HG03439 (cell line): Measurements from ENCODE around the gene INCENP.
"Not testable (repeated sequence)": the region's sequence is repeated elsewhere in the genome, so short reads cannot be mapped to it uniquely, and the experiment has no call there.

Source experiments
- ATAC-seq: cut with Tn5 transposase; IDR thresholded peaks from one replicate; pipeline ENCODE4 v1.9.1; 2021; ENCODE audit warnings: mild to moderate bottlenecking, moderate library complexity; ENCODE audit not compliant: unreplicated experiment

Gene INCENP

DNA sequence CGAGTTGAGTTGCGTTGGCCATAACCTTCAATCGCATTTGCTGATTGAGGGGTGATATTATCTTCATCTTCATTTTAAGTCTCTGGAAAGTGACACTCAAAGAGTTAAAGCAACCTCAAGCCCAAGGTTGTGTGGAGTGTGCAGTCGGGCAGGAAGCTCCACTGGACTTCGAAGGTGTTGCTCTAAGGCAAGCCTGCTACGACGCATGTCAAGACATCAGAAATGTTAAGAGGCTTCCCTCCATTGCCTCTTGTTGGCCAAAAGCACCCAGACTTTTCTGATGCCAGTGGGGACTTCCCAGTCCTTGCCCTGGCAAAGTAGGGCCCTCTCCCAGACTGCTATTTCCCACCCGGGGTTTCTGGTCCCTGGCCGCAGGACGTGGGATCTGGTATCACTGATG lies 42.6 kb downstream of the INCENP start:
- ATAC-seq = no peak

DNA sequence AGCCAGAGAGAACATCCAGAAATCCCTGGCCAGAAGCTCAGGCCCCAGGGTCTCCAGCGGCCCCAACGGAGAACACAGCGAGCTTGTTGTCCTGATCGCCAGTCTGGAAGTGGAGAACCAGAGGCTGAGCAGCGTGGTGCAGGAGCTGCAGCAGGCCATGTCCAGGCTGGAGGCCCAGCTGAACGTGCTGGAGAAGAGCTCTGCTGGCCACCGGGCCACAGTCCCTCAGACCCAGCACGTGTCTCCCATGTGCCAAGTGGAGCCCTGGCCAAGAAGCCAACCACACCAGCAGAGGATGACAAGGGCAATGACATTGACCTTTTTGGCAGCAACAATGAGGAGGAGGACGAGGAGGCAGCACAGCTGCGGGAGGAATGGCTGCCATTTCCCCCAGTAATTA lies 45.6 kb downstream of the INCENP start:
- no peak for ATAC-seq

DNA sequence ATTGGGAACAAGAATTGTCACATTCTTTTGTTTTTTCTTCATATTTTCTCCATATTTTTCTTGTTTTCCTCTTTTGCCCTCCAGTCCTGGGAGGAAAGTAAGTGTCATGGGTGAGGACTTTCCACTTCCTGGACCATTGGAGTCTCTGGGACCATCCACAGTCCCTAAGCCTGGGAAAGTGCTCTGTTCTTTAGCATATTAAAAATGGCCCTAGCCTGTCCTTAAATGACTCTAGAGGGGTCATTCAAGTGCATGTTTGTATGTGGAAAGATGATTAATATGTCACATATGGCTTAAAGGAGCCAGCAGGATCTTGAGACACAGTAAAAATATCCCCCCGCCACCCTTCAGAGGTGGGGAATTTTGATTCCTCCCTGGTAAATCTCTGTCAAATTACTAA lies 46.1 kb downstream of the INCENP start:
- ATAC-seq = no peak

DNA sequence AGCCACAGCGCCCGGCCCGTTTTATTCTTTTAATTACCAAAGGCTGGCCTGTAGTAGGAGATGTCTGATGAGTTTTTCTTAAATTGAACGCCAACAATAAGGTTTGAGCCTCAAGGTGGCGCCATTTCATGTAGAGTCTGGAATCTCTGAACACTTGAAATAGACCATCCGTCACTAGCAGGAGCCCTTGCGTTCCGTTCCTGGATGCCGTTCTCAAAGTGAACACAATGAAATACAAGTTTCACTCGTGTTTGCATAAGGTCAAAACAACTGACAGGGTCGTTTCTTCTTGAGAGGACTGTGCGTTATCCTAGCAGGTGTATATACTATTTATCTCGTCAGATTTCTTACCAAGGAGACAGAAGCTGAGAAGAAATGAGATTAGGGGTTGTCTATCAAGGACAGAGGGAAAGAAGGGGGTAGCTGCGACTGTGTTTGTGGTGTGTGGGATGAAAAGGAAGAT lies 47.5 kb downstream of the INCENP start:
- ATAC-seq = no peak

DNA sequence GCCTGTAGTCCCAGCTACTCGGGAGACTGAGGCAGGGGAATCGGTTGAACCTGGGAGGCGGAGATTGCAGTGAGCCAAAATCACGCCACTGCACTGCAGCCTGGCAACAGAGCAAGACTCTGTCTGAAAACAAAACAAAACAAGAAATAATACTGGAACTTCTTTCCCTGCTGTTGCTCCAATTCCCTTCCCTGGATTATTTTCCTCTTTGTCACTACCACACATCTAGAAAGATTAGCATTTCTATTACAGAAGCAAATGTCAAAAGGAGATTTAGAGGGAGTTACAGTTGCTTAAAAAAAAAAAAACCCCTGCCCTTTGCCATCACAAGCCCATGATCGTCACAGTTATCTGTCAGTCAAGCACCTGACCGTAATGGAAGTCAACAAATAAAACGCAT lies 48.5 kb downstream of the INCENP start:
- ATAC-seq = no peak

- no peak for ATAC-seq
Measured at GRCh38 chr11:62176766-62177165, 53.0 kb downstream of the INCENP start.

DNA sequence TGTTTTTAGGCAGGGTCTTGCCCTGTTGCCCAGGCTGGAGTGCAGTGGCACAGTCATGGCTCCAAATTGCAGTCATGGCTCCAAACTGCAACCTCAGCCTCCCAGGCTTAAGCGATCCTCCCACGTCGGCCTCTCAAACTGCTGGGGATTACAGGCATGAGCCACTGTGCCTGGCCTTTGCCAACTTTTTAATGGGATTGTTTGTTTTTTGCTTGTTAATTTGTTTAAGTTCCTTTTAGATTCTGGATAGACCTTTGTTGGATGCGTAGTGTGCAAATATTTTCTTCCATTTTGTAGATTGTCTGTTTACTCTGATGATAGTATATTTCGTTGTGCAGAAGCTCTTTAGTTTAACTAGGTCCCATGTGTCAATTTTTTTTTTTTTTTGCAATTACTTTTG lies 56.2 kb downstream of the INCENP start:
- ATAC-seq = no peak

DNA sequence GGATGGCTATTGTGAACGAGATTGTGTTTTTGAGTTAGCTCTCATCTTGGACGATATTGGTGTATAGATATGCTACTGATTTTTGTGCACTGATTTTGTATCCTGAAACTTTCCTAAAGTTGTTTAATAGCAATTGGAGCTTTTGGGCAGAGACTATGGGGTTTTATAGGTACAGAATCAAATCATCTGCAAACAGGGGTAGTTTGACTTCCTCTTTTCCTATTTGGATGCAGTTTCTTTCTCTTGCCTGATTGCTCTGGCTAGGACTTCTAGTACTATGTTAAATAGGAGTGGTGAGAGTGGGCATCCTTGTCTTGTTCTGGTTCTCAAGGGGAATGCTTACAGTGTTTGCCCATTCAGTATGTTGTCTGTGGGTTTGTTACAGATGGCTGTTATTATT lies 57.3 kb downstream of the INCENP start:
- ATAC-seq = no peak

DNA sequence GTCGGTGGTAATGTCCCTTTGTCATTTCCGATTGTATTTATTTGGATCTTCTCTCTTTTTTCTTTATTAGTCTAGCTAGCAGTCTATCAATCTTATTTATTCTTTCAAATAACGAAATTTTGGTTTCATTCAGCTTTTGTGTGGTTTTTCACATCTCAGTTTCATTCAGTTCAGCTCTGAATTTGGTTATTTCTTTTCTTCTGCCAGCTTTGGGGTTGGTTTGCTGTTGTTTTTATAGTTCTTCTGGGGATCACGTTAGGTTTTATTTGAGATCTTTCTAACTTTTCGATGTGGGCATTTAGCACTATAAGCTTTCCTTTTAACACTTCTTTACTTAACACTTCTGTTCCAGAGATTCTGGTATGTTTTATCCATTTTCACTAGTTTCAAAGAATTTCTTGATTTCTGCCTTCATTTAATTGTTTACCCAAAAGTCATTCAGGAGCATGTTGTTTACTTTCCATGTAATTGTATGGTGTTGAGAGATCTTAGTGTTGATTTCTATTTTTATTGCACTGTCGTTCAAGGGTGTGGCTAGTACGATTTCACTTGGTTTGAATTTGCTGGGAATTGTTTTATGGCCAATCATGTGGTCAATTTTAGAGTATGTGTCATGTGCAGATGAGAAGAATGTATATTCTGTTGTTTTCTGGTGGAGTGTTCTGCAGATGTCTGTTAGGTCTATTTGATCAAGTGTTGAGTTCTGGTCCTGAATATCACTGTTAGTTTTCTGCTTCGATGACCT lies 58.5 kb downstream of the INCENP start:
- no peak for ATAC-seq

GRCh38 chr11:62186195-62186594 lies 62.4 kb downstream of the INCENP start:
- ATAC-seq = no peak

- no peak for ATAC-seq
Measured at GRCh38 chr11:62190011-62190410, 66.2 kb downstream of the INCENP start, which contains the start of gene SCGB1D1. Gene SCGB1D1, plus strand, starts transcription at chr11:62190216. Its CDS starts 69 bp downstream, at chr11:62190285.

GRCh38 chr11:62193952-62194351 lies 70.1 kb downstream of the INCENP start:
- no peak for ATAC-seq

DNA sequence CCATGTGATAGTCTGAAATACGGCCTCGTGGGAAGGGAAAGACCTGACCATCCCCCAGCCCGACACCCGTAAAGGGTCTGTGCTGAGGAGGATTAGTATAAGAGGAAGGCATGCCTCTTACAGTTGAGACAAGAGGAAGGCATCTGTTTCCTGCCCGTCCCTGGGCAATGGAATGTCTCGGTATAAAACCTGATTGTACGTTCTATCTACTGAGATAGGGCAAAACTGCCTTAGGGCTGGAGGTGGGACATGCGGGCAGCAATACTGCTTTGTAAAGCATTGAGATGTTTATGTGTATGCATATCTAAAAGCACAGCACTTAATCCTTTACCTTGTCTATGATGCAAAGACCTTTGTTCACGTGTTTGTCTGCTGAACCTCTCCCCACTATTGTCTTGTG lies 71.2 kb downstream of the INCENP start:
- not testable (repeated sequence) for ATAC-seq

DNA sequence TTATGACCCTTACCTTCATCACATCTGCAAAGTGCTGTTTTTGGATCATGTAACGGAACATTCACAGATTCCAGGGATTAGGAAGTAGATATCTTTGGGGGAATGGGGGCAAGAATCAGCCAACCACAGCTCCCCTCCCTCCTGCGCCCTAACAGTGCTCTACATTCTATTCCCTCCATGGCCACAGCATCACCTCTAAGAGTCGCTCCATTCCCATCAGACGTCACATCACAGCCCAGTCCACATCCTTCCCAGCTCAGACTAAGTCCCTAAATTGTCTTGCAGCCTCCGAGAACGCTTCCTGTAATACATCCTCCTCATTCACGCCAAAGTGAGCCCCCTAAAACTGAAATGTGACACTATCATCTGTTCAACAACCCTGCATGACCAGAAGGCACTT lies 72.1 kb downstream of the INCENP start:
- no peak for ATAC-seq

DNA sequence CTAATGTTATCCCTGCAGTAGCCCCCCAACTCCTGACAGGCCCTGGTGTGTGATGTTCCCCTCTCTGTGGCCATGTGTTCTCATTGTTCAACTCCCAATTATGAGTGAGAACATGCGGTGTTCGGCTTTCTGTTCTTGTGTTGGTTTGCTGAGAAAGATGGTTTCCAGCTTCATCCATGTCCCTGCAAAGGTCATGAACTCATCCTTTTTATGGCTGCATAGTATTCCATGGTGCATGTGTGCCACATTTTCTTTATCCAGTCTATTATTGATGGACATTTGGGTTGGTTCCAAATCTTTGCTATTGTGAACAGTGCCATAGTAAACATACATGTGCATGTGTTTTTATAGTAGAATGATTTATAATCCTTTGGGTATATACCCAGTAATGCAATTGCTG lies 73.6 kb downstream of the INCENP start:
- ATAC-seq = not testable (repeated sequence)

- ATAC-seq = no peak
Measured at GRCh38 chr11:62201376-62201775, 77.6 kb downstream of the INCENP start.
